ENCODE data around the gene NRDC. TPM values are rescaled to one million over a fixed set of nuclear protein-coding genes. Genes with fewer than 3 reads are reported as not detected.

The NRDC gene
- total RNA-seq, 1 experiment from 2014 or later, result 147 TPM

DNA sequence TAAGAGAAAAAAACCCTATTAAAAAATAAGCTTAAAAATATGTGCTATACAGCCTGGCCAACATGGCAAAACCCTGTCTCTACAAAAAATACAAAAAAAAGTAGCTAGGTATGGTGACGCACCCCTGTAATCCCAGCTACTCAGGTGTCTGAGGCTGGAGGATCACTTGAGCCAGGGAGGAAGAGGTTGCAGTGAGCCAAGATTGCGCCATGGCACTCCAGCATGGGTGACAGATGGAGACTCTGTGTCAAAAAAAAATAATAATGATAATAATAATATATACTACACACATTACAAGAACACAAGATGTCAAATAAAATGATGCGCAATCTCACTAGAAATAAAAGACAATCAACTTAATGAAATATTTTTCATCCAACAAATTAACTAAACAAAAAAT is 22.9 kb downstream of the NRDC start:
- H3K9me3 ChIP-seq (ENCODE audit: control insufficient read depth, low read depth, low read length), result no peaks in the 10 kb centered on the region
- TF ChIP-seq, protein P1, sequence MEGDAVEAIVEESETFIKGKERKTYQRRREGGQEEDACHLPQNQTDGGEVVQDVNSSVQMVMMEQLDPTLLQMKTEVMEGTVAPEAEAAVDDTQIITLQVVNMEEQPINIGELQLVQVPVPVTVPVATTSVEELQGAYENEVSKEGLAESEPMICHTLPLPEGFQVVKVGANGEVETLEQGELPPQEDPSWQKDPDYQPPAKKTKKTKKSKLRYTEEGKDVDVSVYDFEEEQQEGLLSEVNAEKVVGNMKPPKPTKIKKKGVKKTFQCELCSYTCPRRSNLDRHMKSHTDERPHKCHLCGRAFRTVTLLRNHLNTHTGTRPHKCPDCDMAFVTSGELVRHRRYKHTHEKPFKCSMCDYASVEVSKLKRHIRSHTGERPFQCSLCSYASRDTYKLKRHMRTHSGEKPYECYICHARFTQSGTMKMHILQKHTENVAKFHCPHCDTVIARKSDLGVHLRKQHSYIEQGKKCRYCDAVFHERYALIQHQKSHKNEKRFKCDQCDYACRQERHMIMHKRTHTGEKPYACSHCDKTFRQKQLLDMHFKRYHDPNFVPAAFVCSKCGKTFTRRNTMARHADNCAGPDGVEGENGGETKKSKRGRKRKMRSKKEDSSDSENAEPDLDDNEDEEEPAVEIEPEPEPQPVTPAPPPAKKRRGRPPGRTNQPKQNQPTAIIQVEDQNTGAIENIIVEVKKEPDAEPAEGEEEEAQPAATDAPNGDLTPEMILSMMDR (conservative IDR thresholded peaks at IDR 0.05), result no peak
- no peak overlapping the region for H3T11ph ChIP-seq (ENCODE audit: low read length)
- peaks cover 2% of the 10 kb centered on the region for H3K79me1 ChIP-seq (ENCODE audit: insufficient read depth, low read depth, low read length, poor library complexity, severe bottlenecking)
- H3K4me1 Mint-ChIP-seq, result peaks cover 24% of the 10 kb centered on the region in 2 experiments
- no peak overlapping the region for H4K8ac ChIP-seq (replicated peaks; ENCODE audit: insufficient read length, low read depth, low read length)
- H4K91ac ChIP-seq (ENCODE audit: insufficient read length, low read depth, low read length), result no peak overlapping the region
- H3K4ac ChIP-seq (ENCODE audit: low read depth, low read length), result no peak overlapping the region
- no peak overlapping the region for H2BK15ac ChIP-seq (ENCODE audit: low read depth, low read length)
- H2AK5ac ChIP-seq (ENCODE audit: insufficient read length, low read length), result no peak overlapping the region
- no peak overlapping the region for H2AFZ ChIP-seq (ENCODE audit: low read length)
- H3K23ac ChIP-seq (ENCODE audit: insufficient read length, low read depth, low read length), result no peak overlapping the region
- H3K4me1 ChIP-seq (ENCODE audit: insufficient read depth, low read length), result peaks cover 8% of the 10 kb centered on the region; the same call in 1 of the 2 replicates
- no peaks in the 10 kb centered on the region for H3K23me2 ChIP-seq (ENCODE audit: insufficient read length, low read depth, low read length, poor library complexity, severe bottlenecking)
- DNase-seq, result no peak
- H3K27me3 ChIP-seq (ENCODE audit: insufficient read depth, low read length), result no peaks in the 10 kb centered on the region
- no peak overlapping the region for H3K27ac Mint-ChIP-seq
- H4K5ac ChIP-seq (ENCODE audit: insufficient read length, low read depth, low read length), result no peak overlapping the region
- WGBS (ENCODE audit: extremely low coverage, insufficient read length, low lambda C conversion rate), result no CpG with 5 or more reads among the region's 3 CpGs
- no peaks in the 10 kb centered on the region for H3K9me3 Mint-ChIP-seq
- no peak overlapping the region for H3K4me3 Mint-ChIP-seq
- no peak overlapping the region for H2BK12ac ChIP-seq (ENCODE audit: insufficient read length, low read depth, low read length)
- no peak overlapping the region for H3K4me2 ChIP-seq (ENCODE audit: insufficient read depth, insufficient read length, low read length)
- H3K14ac ChIP-seq (ENCODE audit: insufficient read depth, low read length), result no peak overlapping the region
- no peak overlapping the region for H2BK5ac ChIP-seq (ENCODE audit: insufficient read length, low read length)
- no peak overlapping the region for H2BK20ac ChIP-seq (ENCODE audit: low read depth, low read length, poor library complexity, severe bottlenecking)
- H3K18ac ChIP-seq (ENCODE audit: insufficient read length, low read depth, low read length), result no peak overlapping the region
- H3K79me2 ChIP-seq (ENCODE audit: insufficient read depth, low read length), result peaks cover 6% of the 10 kb centered on the region; the same call in 1 of the 2 replicates
- H3K27ac ChIP-seq (ENCODE audit: insufficient read length, low read depth, low read length), result no peak overlapping the region
- no peak overlapping the region for H3K56ac ChIP-seq (ENCODE audit: insufficient read length, low read depth, low read length)
- H2BK120ac ChIP-seq (ENCODE audit: low read depth, low read length, poor library complexity, severe bottlenecking), result no peak overlapping the region
- no peak overlapping the region for H3K9ac ChIP-seq (ENCODE audit: extremely low read depth, insufficient read length, low read length)
- no peaks in the 10 kb centered on the region for H4K20me1 ChIP-seq (ENCODE audit: control insufficient read depth, insufficient read depth, insufficient read length)
- H3K36me3 Mint-ChIP-seq (ENCODE audit: insufficient read depth in 1 of 3, low read depth in 3 of 3), result peaks cover 5 to 10% (median 10%) of the 10 kb centered on the region in 3 experiments; a peak in 6 of 7 replicates
- no peaks in the 10 kb centered on the region for H3K27me3 Mint-ChIP-seq (ENCODE audit: low read depth)

Data from H9 (cell line).